Measurements from ENCODE around the gene AURKAIP1.
"Not testable (repeated sequence)": the region's sequence is repeated elsewhere in the genome, so short reads cannot be mapped to it uniquely, and the experiment has no call there.

The AURKAIP1 gene

DNA sequence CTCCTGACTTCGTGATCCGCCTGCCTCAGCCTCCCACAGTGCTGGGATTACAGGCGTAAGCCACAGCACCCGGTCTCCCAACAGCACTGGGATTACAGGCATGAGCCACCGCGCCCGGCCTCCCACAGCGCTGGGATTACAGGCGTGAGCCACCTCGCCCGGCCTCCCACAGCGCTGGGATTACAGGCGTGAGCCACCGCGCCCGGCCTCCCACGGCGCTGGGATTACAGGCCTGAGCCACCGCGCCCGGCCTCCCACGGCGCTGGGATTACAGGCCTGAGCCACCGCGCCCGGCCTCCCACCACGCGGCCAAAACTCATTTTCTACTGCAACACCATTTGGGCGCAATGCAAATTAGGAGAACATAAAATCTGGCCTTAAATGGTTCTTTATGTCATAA lies 10.3 kb upstream of the AURKAIP1 start:
- DNase-seq, result not testable (repeated sequence)

DNA sequence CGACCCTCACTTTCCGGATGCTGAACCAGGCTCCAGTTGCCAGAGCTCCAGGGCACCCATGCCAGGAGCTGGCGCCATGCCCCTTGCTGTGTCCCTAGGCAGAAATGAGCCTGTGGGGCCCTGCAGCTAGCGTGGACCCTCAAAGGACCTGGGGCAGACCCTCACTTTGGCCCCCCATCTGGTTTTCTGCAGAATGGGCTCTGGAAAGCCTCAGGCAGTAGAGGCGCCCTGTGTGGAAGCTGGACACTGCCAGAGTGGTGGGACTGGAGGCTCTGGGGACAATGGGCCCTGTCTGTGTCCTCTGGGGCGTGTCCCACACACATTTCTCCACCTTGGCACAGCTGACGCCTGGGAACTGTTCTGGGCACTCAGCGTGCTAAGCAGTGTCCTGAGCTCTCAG lies 6.3 kb upstream of the AURKAIP1 start:
- DNase-seq, result no peak

DNA sequence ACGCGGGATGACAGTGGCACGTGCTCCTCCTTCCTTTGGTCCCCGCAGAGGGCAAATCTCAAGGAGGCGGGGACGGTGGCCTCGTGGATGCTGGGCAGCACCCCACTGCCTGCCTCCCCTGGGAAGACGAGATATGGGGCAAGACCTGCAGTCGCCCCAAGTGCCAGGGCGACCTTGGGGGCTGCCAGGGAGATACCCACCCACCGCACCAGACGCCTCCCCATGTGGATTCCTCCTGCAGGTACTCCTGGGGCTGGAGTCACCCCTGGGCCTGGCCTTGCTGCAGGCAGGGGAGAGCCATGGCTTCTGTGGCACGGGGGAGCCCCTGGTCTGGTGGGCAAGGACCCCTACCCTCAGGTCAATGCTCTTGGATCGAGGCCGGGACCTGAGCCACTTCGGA lies 5.9 kb upstream of the AURKAIP1 start:
- DNase-seq, result no peak

DNA sequence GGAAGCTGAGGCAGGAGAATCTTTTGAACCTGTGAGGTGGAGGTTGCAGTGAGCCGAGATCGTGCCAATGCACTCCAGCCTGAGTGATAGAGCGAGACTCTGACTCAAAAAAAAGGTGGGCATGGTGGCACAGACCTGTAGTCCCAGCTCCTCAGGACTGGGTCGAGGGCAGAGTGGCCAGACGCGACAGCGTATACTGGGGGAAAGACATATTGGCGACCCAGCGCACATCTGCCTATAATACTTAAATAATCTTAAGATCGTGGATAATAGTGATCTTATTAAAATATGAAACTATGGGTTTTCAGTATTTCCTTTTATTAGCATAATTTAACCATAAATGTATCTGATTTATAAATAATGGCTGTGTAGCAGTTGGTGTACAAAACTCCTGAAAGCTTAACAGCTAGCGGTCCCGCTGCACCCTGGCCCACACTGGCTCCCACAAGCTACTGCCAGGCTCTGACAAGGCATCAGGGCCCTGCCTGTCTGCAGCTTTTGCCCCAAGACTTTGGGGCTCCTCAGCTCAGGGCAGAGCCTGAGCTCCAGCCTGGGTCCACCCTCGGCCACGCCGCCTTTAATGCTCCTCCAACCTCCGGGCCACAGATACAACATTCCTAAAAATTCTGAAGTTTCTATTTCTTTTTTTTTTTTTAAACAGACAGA lies 2.7 kb upstream of the AURKAIP1 start:
- no peak for DNase-seq

DNA sequence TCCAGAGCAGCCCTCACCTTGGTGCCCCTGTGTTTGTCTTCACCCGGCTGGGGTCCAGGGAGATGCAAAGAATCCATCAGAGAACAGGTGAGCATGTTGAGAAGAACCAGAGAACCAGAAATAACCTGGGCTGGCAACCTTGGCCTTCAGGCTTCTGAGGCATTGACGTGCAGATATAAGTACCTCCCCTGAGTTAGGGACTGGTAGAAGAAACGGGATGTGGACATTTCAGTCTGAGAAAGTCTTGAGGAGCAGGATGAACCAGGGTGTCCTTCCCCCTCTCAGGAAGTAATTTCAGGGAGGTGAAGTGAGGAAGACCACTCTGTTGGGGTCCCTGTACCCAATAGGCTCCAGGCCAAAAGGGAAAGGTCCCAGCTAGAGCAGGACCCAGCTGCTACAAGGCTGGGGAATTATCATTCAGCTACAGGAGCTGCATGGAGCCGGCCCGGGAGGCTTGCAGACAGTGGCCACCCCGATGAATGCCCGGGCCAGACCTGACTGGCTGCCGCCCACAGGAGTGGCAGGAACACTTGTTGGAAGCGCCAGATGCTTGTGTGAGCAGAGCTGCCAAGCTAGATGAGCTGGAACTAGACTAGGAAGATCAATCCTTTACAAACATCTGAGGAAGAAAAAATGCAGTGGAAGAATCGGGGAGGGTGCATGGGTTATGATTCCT lies 1.7 kb upstream of the AURKAIP1 start:
- DNase-seq, result no peak

DNA sequence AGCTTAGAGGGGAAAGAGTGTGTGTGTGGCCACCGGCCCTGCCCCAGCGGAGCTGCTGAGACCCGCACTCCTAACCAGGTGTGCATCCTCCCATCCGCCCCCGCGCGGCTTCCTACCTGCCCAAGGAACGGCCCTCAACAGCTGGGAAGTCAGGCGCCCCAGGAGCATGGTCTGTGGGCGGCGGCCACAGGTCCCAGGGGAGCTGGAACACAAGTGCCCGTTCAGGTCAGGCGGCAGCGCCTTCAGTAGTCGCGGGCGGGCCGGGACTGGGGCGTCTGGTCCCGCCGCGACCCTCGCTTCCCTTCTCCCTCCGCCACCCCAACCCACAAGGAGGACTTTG lies 448 bp downstream of the AURKAIP1 start:
- DNase-seq, result no peak

DNA sequence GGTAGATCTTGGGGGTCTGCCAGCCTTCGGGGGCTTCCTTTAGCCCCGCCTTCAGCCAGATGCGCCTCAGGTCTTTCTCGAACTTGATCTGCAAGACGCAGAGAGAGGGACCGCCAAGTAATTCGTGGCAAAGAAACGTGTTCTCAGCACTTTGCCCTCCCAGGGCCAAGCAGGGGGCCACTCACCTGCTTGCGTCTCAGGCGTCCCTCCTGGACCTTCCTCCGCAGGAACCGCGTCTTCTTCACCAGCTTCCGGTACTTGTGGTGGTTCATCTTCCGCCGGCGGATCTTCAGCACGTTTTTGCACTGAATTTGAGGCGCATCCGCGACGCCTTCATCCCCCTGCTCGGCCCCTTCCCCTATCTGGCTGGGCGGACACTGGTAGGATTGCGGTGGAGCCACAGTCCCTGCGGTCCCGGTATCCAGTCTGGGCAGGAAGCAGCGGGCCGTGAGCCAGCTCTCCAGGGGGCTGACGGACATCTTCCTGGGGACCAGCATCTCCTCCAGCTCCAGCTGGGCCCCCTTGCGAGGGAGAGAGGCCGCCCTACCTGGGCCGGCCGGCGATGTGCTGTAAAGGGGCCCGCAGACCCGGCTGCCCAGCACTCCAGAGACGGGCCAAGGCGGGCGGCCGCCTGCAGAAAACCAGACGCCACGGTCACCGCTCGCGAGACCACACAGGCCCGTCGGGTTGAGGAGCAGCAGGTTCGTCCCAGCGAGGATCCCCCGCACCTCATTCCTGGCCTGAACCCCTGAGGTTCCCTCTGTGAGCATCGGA lies 1.0 kb downstream of the AURKAIP1 start:
- no peak for DNase-seq

DNA sequence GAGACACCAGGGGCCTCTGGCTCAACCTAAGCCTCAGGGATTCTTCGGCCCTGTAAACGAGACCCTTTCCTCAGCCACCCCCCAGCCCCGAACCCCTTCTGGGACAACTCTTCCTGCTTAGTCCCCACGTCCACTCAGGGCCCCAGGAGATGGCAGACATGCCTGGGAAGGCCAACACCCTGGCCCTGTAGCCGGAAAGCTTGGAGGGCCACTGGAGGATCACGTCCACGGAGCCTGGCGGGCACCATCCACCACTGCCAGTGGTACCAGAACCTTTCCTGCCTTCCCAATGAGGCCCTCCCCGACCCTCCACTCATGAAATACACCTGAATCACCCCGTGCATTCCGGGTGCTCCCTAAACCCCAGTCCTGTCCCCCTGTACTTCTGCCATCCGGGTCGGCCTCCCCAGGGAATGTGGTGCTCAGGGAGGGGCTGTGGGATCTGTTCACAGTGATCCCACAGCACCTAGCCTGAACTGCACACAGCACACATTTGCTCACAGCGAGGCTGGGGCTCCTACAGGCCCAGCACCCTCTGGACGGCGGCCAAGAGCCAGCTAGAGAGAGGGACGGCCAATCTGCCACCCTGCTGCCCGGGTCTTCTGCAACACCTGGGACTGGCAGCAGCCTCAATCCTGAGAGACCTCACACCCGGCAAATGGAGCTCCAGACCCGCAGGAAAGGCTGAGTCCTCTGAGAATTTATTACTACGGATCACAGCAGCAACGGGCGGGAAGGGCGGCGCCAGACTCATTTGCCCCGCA lies 1.8 kb downstream of the AURKAIP1 start:
- no peak for DNase-seq

DNA sequence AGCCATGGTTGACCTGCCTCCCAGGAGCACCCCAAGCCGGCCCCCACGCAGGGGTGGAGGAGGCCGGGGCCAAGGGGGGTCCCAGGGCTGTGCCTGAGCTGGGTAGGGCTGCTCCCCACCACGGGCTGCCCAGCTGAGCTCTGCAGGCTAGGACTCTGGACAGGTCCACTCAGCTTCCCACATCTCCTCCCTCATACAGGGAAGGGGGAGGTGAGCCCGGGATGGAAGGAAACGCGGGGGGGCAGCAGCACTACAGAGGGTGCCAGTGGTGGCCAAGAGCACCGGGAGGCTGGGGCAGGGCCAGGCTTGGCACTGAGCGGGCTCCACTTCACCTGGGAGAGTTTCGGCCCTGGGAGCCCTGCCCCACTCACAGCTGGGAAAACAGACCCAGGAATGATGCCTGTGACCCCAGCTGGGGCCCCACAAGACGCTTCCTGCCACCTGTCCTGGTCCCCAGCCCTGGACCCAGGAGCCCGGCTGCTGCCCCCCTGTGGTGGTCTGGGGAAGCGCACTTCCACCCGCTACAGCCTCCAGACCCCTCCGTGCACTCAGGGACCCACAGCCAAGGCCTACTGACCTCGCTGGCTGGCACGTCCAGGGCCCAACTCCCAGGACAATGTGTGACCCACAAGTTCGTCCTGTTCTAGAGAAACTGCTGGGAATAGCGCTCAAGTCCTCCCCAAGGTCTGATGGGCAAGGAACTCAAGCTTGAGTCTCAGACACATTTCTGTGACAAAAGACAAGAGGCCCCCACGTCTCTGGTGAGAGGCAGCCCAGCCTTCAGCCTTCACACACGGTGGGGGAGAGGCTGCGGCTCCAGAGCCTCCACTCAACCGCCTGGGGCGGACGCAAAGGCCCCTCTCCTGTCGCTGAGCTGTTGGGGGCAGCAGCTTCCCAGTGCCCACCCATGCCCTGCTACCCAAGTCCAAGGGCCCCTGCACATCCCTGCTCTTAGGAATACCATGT lies 3.0 kb downstream of the AURKAIP1 start:
- DNase-seq, result peak in 1 of 2 experiments; percentile 58

DNA sequence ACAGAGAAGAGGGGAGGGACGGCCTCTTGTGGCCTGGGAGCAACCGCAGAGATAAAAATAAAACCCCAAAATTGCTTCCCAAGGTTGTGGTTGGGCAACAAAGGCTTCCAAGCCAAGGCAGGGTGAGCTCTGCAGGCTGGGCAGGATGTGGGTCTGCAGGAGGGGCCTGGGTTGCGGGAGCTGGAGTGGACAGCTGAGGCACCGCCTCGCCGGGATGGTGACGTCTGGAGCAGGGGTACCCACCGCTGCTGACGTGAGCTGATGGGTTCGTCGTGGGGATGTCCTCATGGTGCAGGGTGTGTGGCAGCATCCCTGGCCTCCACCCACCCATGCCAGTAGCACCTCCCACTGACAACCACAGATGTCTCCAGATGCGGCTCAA lies 3.7 kb downstream of the AURKAIP1 start:
- DNase-seq, result no peak

DNA sequence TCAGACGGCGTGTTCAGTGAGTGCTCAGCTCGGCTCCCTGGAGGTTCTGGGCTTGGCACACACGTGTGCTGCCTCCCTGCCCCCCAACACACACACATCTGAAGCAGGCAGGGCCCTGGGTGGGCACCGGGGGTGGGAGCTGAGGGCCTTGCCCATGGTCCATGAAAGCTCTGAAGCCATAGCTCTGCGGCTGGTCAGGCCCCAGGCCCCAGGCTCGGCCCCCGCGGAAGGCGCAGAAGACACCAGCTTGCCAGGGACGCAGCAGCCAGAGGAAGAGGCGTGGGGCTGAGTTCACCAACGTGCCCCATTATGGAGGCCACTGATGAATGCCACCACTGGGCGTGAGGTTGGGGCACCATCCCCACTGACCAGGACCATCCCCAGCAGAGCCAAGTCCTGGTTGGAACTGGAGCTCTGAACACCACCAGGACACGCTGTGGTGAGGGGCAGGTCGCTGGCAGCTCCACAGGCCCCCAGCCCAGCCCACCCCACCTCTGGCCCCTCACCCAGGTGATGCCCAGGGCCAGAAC lies 4.2 kb downstream of the AURKAIP1 start:
- DNase-seq, result no peak

DNA sequence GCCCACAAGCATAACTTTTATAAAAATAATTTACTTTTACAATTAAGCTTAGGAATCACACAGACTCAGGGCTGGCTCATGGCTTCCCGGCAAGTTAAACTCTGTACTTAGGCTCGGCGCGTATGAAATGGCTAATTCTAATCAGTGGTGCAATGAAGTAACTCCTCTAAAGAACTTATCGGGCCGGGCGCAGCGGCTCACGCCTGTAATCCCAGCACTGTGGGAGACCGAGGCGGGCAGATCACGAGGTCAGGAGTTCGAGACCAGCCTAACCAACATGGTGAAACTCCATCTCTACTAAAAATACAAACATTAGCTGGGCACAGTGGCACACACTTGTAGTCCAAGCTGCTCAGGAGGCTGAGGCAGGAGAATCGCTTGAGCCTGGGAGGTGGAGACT lies 4.9 kb downstream of the AURKAIP1 start:
- DNase-seq, result not testable (repeated sequence)

DNA sequence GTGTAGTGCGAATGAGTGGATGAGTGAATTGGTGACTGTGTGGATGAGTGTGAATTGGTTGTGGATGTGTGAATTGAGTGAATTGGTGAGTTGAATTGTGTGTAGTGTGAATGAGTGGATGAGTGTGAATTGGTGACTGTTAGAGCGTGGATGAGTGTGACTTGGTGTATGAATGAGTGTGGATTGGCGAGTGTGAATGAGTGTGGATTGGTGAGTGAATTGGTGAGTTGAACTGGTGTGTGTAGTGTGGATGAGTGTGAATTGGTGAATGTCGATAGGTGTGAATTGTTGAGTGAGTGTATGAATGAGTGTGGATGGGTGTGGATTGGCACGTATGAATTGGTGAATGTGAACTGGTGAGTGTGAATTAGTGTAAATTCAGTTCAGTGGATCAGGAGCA lies 7.7 kb downstream of the AURKAIP1 start:
- no peak for DNase-seq

DNA sequence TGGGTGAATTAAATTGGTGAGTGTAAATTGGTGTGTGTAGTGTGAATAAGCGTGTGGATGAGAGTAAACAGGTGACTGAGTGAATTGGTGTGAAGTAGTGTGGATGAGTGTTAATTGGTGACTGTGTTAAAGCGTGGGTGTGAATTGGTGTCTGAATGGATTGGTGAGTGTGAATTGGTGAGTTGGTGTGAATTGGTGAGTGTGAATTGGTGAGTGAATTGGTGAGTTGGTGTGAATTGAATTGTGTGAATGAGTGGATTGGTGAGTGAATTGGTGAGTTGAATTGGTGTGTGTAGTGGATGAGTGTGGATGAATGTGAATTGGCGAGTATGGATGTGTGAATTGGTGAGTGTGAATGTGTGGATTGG lies 8.3 kb downstream of the AURKAIP1 start:
- DNase-seq, result no peak

DNA sequence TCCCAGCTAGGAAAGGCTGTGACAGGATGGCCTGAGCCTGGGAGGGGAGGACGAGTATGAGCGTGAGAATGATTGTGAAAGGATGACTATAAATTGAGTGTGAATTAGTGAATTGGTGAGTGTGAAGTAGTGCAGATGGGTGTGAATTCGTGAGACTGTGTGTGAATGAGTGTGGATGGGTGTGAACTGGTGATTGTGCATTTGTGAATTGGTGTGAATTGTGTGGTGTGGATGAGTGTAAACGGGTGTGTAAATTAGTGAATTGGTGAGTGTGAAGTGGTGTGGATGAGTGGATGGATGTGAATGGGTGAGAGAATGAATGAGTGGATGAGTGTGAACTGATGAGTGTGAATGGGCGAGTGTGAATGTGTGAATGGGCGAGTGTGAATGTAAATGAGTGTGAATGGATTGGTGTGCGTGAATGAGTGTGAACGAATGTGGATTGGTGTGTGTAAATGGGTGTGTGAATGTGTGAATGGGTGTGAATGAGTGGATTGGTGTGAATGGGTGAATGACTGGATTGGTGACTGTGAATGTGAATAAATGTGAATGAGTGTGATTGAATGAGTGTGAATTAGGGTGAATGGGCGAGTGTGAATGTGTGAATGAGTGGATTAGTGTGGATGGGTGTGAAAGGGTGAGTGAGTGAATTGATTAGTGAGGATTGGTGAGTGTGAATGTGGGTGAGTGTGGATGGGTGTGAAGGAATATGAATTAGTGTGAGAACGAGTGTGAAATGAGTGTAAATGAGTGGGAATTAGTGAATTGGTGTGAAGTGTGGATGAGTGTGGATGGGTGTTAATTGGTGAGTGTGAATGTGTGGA lies 8.9 kb downstream of the AURKAIP1 start:
- no peak for DNase-seq

DNA sequence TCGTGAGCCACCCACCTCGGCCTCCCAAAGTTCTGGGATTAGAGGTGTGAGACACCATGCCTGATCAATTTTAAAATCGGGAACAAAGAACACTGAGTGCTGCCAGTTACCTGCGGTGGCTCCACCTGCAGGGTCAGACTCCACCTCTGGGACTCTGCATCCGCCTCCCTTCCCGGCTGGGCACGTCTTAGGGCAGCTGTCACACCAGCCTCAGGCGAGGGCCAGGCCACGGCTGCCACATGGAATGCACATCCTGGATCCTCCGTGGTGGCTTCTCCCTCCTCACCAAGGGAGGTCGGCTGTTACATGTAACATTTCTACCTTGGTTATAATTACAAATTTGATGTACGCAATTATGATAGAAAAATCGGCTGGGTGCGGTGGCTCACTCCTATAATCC lies 10.7 kb downstream of the AURKAIP1 start:
- no peak for DNase-seq

DNA sequence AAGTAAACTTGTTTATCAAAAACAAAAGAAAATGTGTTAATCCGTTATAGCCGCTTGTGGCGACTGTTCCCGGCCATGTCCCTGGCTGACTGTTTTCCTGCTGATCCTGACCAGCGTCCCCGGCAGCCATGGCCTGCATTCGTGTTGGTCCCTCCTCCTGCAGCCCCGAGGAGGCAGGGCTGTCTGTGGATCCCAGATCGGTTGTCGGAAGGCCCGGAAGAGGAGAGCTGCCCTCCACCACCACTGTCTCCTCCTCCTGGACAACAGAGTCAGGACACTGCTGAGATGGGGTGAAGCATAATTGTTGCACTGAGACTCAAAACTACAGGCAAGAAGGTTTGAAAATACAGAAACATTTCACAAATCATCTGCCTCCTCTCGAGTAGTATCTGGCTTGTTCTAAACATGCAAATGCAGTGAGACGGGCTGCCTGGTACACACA lies 13.0 kb downstream of the AURKAIP1 start:
- DNase-seq, result no peak

DNA sequence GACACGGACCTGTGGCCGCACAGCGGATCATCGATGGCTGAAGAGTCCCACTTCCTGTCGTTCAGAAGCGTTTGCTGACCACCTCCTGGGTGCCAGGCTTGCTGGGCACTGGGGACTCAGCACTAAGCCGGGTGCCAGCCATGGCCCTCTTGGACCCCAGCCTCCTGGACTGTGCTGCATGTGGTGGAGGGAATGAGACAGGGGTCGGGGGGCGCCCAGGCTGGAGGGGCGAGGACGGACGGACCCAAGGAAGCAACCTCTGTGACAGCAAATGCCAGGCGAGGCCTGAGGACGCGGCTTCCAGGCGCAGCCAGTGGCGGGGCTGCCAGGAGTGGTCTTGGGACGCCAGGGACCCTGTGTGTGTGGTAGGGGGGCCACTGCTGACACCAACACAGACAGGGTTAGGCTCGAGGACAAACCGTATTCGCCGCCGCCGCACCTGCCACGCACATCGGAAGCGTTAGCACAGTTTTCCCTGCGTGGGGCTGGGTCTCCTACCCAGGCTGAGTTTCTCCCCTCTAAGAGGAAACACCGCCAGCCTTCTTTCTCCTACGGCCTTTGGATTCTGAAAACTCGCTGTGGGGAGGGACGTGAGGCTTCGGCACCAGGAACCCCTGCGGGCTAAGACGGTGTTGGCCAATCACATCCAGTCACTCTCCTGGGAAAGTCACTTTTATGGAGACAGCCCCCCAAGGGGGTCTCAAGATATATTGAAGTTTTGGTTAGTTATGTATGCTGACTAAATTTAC lies 13.6 kb downstream of the AURKAIP1 start:
- no peak for DNase-seq

DNA sequence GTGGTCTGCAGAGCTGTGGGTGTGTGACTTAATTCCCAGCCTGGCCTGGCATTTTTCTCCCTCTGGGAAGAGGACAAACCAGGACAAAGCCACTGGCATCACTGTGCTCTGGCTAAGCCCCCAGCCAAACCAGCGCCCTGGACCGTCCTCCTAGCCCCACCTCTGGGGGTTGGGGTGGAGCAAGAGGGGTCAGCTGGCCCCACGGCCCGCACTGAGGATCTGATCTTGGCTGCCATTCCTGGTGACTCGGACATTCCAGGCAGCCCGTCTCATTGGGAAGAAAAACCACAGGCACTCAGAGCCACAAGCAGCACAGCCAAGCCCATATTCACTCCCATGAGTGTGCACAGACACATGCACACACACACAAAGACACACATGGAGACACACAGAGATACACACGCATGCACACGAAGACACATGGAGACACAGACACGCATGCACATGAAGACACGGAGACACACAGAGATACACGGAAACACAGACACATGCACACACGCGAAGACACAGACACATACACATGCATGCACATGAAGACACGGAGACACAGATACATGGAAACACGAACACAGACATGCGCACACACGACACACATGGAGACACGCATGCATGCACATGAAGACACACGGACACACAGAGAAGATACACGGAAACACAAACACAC lies 14.4 kb downstream of the AURKAIP1 start:
- DNase-seq, result no peak

All from NCI-H446 (cell line).